HT-29 (cell line): ENCODE results near the gene LGALS9. TPM values are rescaled to one million over a fixed set of nuclear protein-coding genes. Genes with fewer than 3 reads are reported as not detected.
"Not testable (repeated sequence)": the region's sequence is repeated elsewhere in the genome, so short reads cannot be mapped to it uniquely, and the experiment has no call there.

Experiments used
- DNase-seq: peaks from one replicate; pipeline ENCODE4 v3.0.0-alpha.2; 2015; ENCODE audit warnings: low spot score
- small RNA-seq: library from RNA; depleted of rRNA; stranded (forward); fragments of <200 nt; gene quantifications from one replicate; pipeline ENCODE3, GENCODE V24; 2014
- total RNA-seq: library from RNA; depleted of rRNA; stranded (reverse); fragments of >200 nt; shearing (Covaris generic); gene quantifications from 2 replicates; pipeline ENCODE4 v1.2.3, GENCODE V29; 2014; rRNA removed

Gene LGALS9
- total RNA-seq, 1 experiment from 2014 or later: 61.4 TPM

DNA sequence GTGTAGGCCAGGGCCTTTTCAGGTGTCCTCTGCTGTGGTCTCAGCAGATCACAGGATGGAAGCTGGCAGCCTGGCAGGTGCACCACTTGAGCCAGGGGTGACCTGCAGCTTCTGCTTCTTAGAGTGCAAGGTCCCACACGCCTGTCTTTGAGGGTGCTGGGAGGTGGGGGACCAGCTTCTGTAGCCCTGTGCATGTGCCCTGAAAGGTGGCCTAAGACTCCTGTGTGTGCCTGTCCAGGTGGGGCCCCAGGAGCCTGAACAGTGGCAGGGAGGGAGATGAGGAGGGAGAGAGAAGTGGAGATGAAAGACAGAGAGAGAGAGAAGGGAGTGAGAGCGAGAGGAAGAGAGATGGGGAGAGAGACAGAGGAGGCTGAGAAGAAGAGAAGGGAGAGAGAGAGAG is 46.2 kb downstream of the LGALS9 start:
- no peak for DNase-seq

DNA sequence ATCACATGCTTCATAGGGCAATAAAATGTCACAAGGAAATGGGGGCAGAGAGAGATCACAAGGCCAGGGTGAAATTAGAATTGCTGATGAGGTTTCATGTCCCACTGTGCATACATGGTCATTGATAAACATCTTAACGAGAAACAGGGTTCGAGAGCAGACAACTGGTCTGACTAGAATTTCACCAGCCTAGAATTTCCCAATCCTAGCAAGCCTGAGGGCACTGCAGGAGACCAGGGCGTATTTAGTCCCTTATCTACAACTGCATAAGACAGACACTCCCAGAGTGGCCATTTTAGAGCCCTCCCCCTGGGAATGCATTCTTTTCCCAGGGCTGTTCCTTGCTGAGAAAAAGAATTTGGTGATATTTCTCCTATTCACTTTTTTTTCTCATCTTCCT is 55.3 kb downstream of the LGALS9 start:
- DNase-seq: not testable (repeated sequence)

DNA sequence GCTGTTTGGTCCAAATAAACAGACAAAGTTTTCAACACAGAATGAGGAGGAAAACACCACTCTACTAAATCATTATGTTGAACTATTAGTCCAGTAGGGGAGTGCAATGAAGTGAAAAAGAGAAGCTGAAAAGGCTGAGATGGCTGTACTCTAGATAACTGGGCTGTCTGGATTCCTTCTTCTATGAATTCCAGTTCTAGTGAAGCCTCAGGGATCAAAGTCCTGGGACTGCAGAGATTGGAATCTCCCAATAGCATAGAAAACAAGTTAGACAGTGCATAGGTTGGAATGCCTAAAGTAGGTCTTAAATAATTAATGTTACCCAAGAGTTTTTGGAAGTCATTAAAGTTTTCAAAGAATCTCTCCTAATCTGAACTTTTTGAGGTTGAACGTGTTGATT is 59.9 kb downstream of the LGALS9 start:
- no peak for DNase-seq

DNA sequence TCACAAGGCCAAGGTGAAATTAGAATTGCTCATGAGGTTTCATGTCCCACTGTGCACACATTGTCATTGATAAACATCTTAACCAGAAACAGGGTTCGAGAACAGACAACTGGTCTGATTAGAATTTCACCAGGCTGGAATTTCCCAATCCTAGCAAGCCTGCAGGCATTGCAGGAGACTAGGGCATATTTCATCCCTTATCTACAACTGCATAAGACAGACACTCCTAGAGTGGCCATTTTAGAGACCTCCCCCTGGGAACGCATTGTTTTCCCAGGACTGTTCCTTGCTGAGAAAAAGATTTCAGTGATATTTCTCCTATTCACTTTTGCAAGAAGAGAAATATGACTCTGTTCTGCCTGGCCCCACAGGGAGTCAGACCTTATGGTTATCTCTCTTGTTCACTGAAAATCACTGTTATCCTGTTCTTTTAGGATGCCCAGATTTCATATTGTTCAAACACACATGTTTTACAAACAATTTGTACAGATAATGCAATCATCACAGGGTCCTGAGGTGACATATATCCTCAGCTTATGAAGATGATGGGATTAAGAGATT is 64.3 kb downstream of the LGALS9 start:
- DNase-seq: not testable (repeated sequence)

Small RNA genes within 50 kb of the gene (small RNA-seq; reads per million reads assigned to genes)
- not detected for gene AC015688.1
- gene AC015688.2: not detected
- not detected for gene AC015688.5
- not detected for gene CPDP1

Other genes starting within 250 kb of the LGALS9 start
- 4.5 and 7.8 TPM in 2 replicates for gene KSR1, start 174.7 kb upstream of the LGALS9 start, total RNA-seq
- not detected in 2 replicates for gene NOS2, start 169.3 kb downstream of the LGALS9 start, total RNA-seq